Cardiac muscle cell (in vitro differentiated cells and primary cell): ENCODE data around the gene AFF1. TPM values are rescaled to one million over a fixed set of nuclear protein-coding genes. Genes with fewer than 3 reads are reported as not detected.

ENCODE experiments used
- DNase-seq, 2 donors: peaks; one replicate each; pipeline versions ENCODE4 v3.0.0 to v3.0.0-alpha.2; 2010 to 2017; ENCODE audit warnings: low read depth in 1 of 2, low spot score in 1 of 2
- H3K27ac ChIP-seq: fragments of 200-600 bp; sonication (generic); 2 replicates; pipeline ENCODE4 v1.5.1; 2016
- H3K27me3 ChIP-seq: fragments of 200-600 bp; sonication (generic); 2 replicates; pipeline ENCODE4 v1.6.0; 2016; ENCODE audit warnings: control low read depth
- H3K36me3 ChIP-seq: fragments of 200-600 bp; sonication (generic); 2 replicates; pipeline ENCODE4 v1.5.1; 2016; ENCODE audit warnings: control low read depth
- H3K4me1 ChIP-seq: fragments of 200-600 bp; sonication (generic); 2 replicates; pipeline ENCODE4 v1.8.1; 2017; ENCODE audit warnings: low read depth, mild to moderate bottlenecking, mixed run types
- H3K4me3 ChIP-seq: fragments of 200-600 bp; sonication (generic); 2 replicates; pipeline ENCODE4 v1.5.1; 2016; ENCODE audit warnings: mild to moderate bottlenecking
- H3K9me3 ChIP-seq: fragments of 200-600 bp; sonication (generic); 2 replicates; pipeline ENCODE4 v1.5.1; 2017; ENCODE audit warnings: low read depth, mild to moderate bottlenecking, control low read depth
- CTCF ChIP-seq: IDR thresholded peaks from 2 replicates; pipeline ENCODE4 v1.5.1; 2012; ENCODE audit warnings: low read depth, mild to moderate bottlenecking, low read length
- polyA plus RNA-seq: library from polyadenylated mRNA; unstranded; fragments of >200 nt; fragmentation: Nextera tagmentation; extraction: Ambion mirVana; gene quantifications from 2 replicates; pipeline ENCODE4 v1.2.1, GENCODE V29; 2016
- total RNA-seq: library from RNA; depleted of rRNA; stranded (reverse); fragments of >200 nt; gene quantifications from 2 replicates; pipeline ENCODE4 v1.2.3, GENCODE V29; 2016

AFF1 gene
- total and polyA plus RNA-seq, 2 experiments from 2014 or later = 26.3 to 45.0 TPM

GRCh38 chr4:86924811-86925210 lies 10.0 kb upstream of the AFF1 start:
- DNase-seq = peak in 1 of 2 donors; percentile 83
- Histone ChIP-seq H3K27ac (no peak overlapping the region), H3K27me3 (no peaks in the 10 kb centered on the region), H3K9me3 (no peaks in the 10 kb centered on the region), H3K4me3 (no peak overlapping the region), H3K36me3 (no peaks in the 10 kb centered on the region), H3K4me1 (no peaks in the 10 kb centered on the region)
- no peak for TF ChIP-seq CTCF

GRCh38 chr4:86926435-86927086 lies 8.2 kb upstream of the AFF1 start:
- no peak overlapping the region for H3K4me3 ChIP-seq
- no peaks in the 10 kb centered on the region for H3K36me3 ChIP-seq
- H3K9me3 ChIP-seq = no peaks in the 10 kb centered on the region
- no peaks in the 10 kb centered on the region for H3K4me1 ChIP-seq
- H3K27me3 ChIP-seq = no peaks in the 10 kb centered on the region
- H3K27ac ChIP-seq = no peak overlapping the region
- DNase-seq = no peak
- TF ChIP-seq CTCF = no peak

DNA sequence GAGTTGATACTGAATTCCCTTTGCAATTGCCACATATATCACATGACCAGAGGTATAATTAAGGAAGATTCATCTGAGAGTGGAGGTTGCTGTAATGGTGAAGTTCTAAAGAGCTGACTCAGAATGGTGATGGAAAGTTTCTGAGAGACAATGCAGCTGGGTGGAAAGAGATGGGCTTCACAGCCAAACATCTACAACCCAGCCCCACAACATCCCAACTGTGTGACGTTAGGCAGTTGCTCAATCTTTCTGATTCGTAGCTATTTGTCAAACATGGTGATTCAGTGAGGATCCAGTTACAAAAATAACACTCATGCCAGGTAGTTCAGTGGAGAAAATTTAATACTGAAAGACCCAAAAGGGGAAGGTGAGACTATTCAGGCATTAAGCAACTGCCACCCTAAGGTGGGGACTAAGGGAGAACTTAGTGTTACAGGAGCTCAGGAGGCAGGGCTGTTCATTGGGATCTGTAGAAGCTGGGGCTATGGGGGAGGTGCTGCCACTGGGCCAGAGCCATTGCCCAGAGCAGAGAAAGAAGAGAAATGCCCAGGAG lies 6.9 kb upstream of the AFF1 start:
- no peaks in the 10 kb centered on the region for H3K4me1 ChIP-seq
- no peak for TF ChIP-seq CTCF
- H3K9me3 ChIP-seq = no peaks in the 10 kb centered on the region
- peak in 1 of 2 donors; percentile 98 for DNase-seq
- H3K27ac ChIP-seq = no peak overlapping the region
- no peak overlapping the region for H3K4me3 ChIP-seq
- H3K36me3 ChIP-seq = no peaks in the 10 kb centered on the region
- H3K27me3 ChIP-seq = no peaks in the 10 kb centered on the region

- Histone ChIP-seq H3K27ac (no peak overlapping the region), H3K4me3 (no peak overlapping the region), H3K36me3 (no peaks in the 10 kb centered on the region), H3K9me3 (no peaks in the 10 kb centered on the region), H3K27me3 (no peaks in the 10 kb centered on the region), H3K4me1 (peaks cover 3% of the 10 kb centered on the region)
- DNase-seq = no peak
- no peak for TF ChIP-seq CTCF
Observed at GRCh38 chr4:86928400-86929255, 6.2 kb upstream of the AFF1 start.

DNA sequence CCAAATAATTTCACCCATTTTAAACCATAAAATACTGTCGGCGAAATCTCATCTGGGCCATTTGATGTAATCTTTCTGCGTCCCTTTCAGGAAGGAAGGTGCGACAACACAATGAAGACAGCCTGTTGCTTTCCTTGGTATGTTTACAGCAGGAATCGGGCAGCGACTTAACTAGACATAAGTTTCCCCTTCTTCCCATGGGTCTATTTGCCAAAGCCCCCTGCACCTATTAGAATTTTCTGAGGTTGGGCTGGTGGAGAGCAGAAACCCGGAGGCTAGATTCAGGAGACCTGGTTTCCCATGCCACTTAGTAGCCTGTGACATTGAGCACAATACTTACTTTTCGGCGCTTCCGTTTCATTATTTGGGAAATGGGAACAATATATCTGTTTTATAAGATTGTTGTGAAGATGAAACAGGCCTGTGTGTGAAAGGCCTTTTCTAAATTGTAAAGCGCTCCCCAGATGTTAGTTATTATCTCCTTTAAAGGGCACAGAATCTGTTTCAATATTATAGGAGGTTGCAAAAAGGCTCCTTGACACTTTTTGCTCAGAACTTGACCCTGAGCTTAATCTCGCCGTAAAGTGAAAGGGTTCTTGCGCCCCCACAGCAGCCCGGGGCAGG lies 552 bp upstream of the AFF1 start:
- H3K27ac ChIP-seq = peak overlapping the region; percentile 87
- TF ChIP-seq CTCF = no peak
- H3K4me3 ChIP-seq = peak overlapping the region; percentile 83
- H3K4me1 ChIP-seq = peaks cover 10% of the 10 kb centered on the region
- no peaks in the 10 kb centered on the region for H3K9me3 ChIP-seq
- no peaks in the 10 kb centered on the region for H3K36me3 ChIP-seq
- no peaks in the 10 kb centered on the region for H3K27me3 ChIP-seq
- DNase-seq = peak in 1 of 2 donors; percentile 31
